ENCODE measurements around the gene ARMC3. TPM values are rescaled to one million over a fixed set of nuclear protein-coding genes. Genes with fewer than 3 reads are reported as not detected.
"Not testable (repeated sequence)": the region's sequence is repeated elsewhere in the genome, so short reads cannot be mapped to it uniquely, and the experiment has no call there.

ARMC3 gene
- total RNA-seq, 1 experiment from 2014 or later, result 0.09 TPM

DNA sequence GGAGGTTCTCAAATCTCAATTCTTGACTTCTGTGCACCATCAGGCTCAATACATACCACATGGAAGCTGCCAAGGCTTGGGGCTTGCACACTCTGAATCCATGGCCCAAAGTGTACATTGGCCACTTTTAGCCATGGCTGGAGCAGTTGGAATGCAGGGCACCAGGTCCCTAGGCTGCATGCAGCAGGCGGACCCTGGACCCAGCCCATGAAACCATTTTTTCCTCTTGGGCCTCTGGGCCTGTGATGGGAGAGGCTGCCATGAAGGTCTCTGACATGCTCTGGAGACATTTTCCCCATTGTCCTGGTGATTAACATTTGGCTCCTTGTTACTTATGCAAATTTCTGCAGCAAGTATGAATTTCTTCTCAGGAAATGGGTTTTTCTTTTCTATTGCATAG lies 19.0 kb upstream of the ARMC3 start:
- no peak overlapping the region for H3K23ac ChIP-seq (ENCODE audit: insufficient read length, low read depth, low read length)
- H2BK120ac ChIP-seq (ENCODE audit: low read depth, low read length, poor library complexity, severe bottlenecking), result no peak overlapping the region
- Mint-ChIP-seq H3K4me3 (no peak overlapping the region), H3K4me1 (no peaks in the 10 kb centered on the region), H3K27me3 (ENCODE audit: low read depth) (no peaks in the 10 kb centered on the region; the same call in 1 of the 2 replicates), H3K36me3 (ENCODE audit: insufficient read depth in 1 of 3, low read depth in 3 of 3) (peaks cover 12 to 28% (median 20%) of the 10 kb centered on the region in 3 experiments), H3K27ac (no peak overlapping the region), H3K9me3 (peaks cover 29 to 33% of the 10 kb centered on the region in 2 experiments)
- H3K79me2 ChIP-seq (ENCODE audit: insufficient read depth, low read length), result no peaks in the 10 kb centered on the region
- H3K56ac ChIP-seq (ENCODE audit: insufficient read length, low read depth, low read length), result no peak overlapping the region
- H4K8ac ChIP-seq (replicated peaks; ENCODE audit: insufficient read length, low read depth, low read length), result no peak overlapping the region
- no peak overlapping the region for H4K5ac ChIP-seq (ENCODE audit: insufficient read length, low read depth, low read length)
- H2BK12ac ChIP-seq (ENCODE audit: insufficient read length, low read depth, low read length), result no peak overlapping the region
- no peak overlapping the region for H2BK5ac ChIP-seq (ENCODE audit: insufficient read length, low read length)
- no peak overlapping the region for H3K27ac ChIP-seq (ENCODE audit: insufficient read length, low read depth, low read length)
- H3K14ac ChIP-seq (ENCODE audit: insufficient read depth, low read length), result no peak overlapping the region
- TF ChIP-seq CTCF (conservative IDR thresholded peaks at IDR 0.05), result no peak
- H3T11ph ChIP-seq (ENCODE audit: low read length), result no peak overlapping the region
- H3K9ac ChIP-seq (ENCODE audit: extremely low read depth, insufficient read length, low read length), result no peak overlapping the region
- H3K23me2 ChIP-seq (ENCODE audit: insufficient read length, low read depth, low read length, poor library complexity, severe bottlenecking), result no peaks in the 10 kb centered on the region
- no peaks in the 10 kb centered on the region for H3K27me3 ChIP-seq (ENCODE audit: insufficient read depth, low read length)
- no peak overlapping the region for H2BK15ac ChIP-seq (ENCODE audit: low read depth, low read length)
- no CpG with 5 or more reads among the region's 1 CpG for WGBS (ENCODE audit: extremely low coverage, insufficient read length, low lambda C conversion rate)
- H3K18ac ChIP-seq (ENCODE audit: insufficient read length, low read depth, low read length), result no peak overlapping the region
- H2AFZ ChIP-seq (ENCODE audit: low read length), result no peak overlapping the region
- no peaks in the 10 kb centered on the region for H4K20me1 ChIP-seq (ENCODE audit: control insufficient read depth, insufficient read depth, insufficient read length)
- DNase-seq, result no peak
- H2AK5ac ChIP-seq (ENCODE audit: insufficient read length, low read length), result no peak overlapping the region
- H4K91ac ChIP-seq (ENCODE audit: insufficient read length, low read depth, low read length), result no peak overlapping the region
- no peak overlapping the region for H3K4me2 ChIP-seq (ENCODE audit: insufficient read depth, insufficient read length, low read length)
- H3K4ac ChIP-seq (ENCODE audit: low read depth, low read length), result no peak overlapping the region
- no peaks in the 10 kb centered on the region for H3K9me3 ChIP-seq (ENCODE audit: control insufficient read depth, low read depth, low read length)
- H3K4me1 ChIP-seq (ENCODE audit: insufficient read depth, low read length), result no peaks in the 10 kb centered on the region
- no peak overlapping the region for H2BK20ac ChIP-seq (ENCODE audit: low read depth, low read length, poor library complexity, severe bottlenecking)
- H3K79me1 ChIP-seq (ENCODE audit: insufficient read depth, low read depth, low read length, poor library complexity, severe bottlenecking), result no peaks in the 10 kb centered on the region

DNA sequence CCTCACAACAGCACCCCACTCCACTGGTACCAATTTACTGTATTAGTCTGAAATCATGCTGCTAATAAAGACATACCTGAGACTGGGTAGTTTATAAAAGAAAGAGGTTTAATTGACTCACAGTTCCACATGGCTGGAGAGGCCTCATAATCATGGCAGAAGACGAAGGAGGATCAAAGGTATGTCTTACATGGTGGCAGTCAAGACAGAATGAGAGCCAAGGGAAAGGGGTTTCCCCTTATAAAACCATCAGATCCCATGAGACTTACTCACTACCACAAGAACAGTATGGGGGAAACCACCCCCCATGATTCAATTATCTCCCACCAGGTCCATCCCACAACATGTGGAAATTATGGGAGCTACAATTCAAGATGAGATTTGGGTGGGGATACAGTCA lies 18.2 kb upstream of the ARMC3 start:
- not testable (repeated sequence) for H3K9me3 ChIP-seq (ENCODE audit: control insufficient read depth, low read depth, low read length); H3K4ac ChIP-seq (ENCODE audit: low read depth, low read length); H4K91ac ChIP-seq (ENCODE audit: insufficient read length, low read depth, low read length); H4K20me1 ChIP-seq (ENCODE audit: control insufficient read depth, insufficient read depth, insufficient read length); H4K8ac ChIP-seq (replicated peaks; ENCODE audit: insufficient read length, low read depth, low read length); H3T11ph ChIP-seq (ENCODE audit: low read length); H3K27ac Mint-ChIP-seq; H3K79me2 ChIP-seq (ENCODE audit: insufficient read depth, low read length); H3K4me2 ChIP-seq (ENCODE audit: insufficient read depth, insufficient read length, low read length); H3K27me3 ChIP-seq (ENCODE audit: insufficient read depth, low read length); H2AFZ ChIP-seq (ENCODE audit: low read length); H3K23ac ChIP-seq (ENCODE audit: insufficient read length, low read depth, low read length); H3K27me3 Mint-ChIP-seq (ENCODE audit: low read depth); DNase-seq; H2BK120ac ChIP-seq (ENCODE audit: low read depth, low read length, poor library complexity, severe bottlenecking); H2BK5ac ChIP-seq (ENCODE audit: insufficient read length, low read length); H3K4me1 Mint-ChIP-seq; H3K56ac ChIP-seq (ENCODE audit: insufficient read length, low read depth, low read length); H3K14ac ChIP-seq (ENCODE audit: insufficient read depth, low read length); H3K23me2 ChIP-seq (ENCODE audit: insufficient read length, low read depth, low read length, poor library complexity, severe bottlenecking); H2BK15ac ChIP-seq (ENCODE audit: low read depth, low read length); H3K27ac ChIP-seq (ENCODE audit: insufficient read length, low read depth, low read length); H2BK20ac ChIP-seq (ENCODE audit: low read depth, low read length, poor library complexity, severe bottlenecking); H3K9ac ChIP-seq (ENCODE audit: extremely low read depth, insufficient read length, low read length); H3K4me1 ChIP-seq (ENCODE audit: insufficient read depth, low read length); H4K5ac ChIP-seq (ENCODE audit: insufficient read length, low read depth, low read length); H3K18ac ChIP-seq (ENCODE audit: insufficient read length, low read depth, low read length); H3K4me3 Mint-ChIP-seq; H3K79me1 ChIP-seq (ENCODE audit: insufficient read depth, low read depth, low read length, poor library complexity, severe bottlenecking); H2AK5ac ChIP-seq (ENCODE audit: insufficient read length, low read length); H2BK12ac ChIP-seq (ENCODE audit: insufficient read length, low read depth, low read length)
- peaks cover 12 to 27% (median 20%) of the 10 kb centered on the region in 3 experiments for H3K36me3 Mint-ChIP-seq (ENCODE audit: insufficient read depth in 1 of 3, low read depth in 3 of 3)
- peaks cover 29 to 33% of the 10 kb centered on the region in 2 experiments for H3K9me3 Mint-ChIP-seq
- WGBS (ENCODE audit: extremely low coverage, insufficient read length, low lambda C conversion rate), result no CpG with 5 or more reads among the region's 1 CpG

Data from H9 (cell line).